Duodenal mucosa (tissue), 2 donors: ENCODE results near the gene ITPR2.

Experiments used
- H3K27ac ChIP-seq: one replicate; pipeline ENCODE4 v1.7.0; 2013; ENCODE audit warnings: low read depth, low read length
- H3K27me3 ChIP-seq, 2 donors: one replicate each; pipeline ENCODE4 v1.7.0; 2013; ENCODE audit warnings: low read length in 2 of 2, control low read depth in 1 of 2; ENCODE audit not compliant: insufficient read depth in 2 of 2, control insufficient read depth in 1 of 2
- H3K36me3 ChIP-seq, 2 donors: one replicate each; pipeline ENCODE4 v1.7.0; 2013; ENCODE audit warnings: low read length in 2 of 2, control low read depth in 1 of 2; ENCODE audit not compliant: insufficient read depth in 2 of 2, control insufficient read depth in 1 of 2
- H3K4me1 ChIP-seq, 2 donors: one replicate each; pipeline ENCODE4 v1.7.0; 2013; ENCODE audit warnings: low read length in 2 of 2, control low read depth in 1 of 2; ENCODE audit not compliant: insufficient read depth in 2 of 2, control insufficient read depth in 1 of 2
- H3K4me3 ChIP-seq, 2 donors: one replicate each; pipeline ENCODE4 v1.7.0; 2013; ENCODE audit warnings: low read length in 2 of 2, low read depth in 1 of 2
- H3K9ac ChIP-seq, 2 donors: one replicate each; pipeline ENCODE4 v1.7.0; 2013; ENCODE audit warnings: low read length in 2 of 2, low read depth in 1 of 2
- H3K9me3 ChIP-seq, 2 donors: one replicate each; pipeline ENCODE4 v1.7.0; 2013; ENCODE audit warnings: low read length in 2 of 2, control low read depth in 1 of 2; ENCODE audit not compliant: control insufficient read depth in 1 of 2

Gene ITPR2

GRCh38 chr12:26467351-26467750 is 365.6 kb downstream of the ITPR2 start:
- peaks cover 0 to 7% of the 10 kb centered on the region in 2 donors for H3K4me1 ChIP-seq
- H3K27ac ChIP-seq, result no peak overlapping the region
- no peaks in the 10 kb centered on the region for H3K9me3 ChIP-seq
- no peak overlapping the region for H3K4me3 ChIP-seq
- H3K27me3 ChIP-seq, result no peaks in the 10 kb centered on the region
- H3K36me3 ChIP-seq, result no peaks in the 10 kb centered on the region
- no peak overlapping the region for H3K9ac ChIP-seq

DNA sequence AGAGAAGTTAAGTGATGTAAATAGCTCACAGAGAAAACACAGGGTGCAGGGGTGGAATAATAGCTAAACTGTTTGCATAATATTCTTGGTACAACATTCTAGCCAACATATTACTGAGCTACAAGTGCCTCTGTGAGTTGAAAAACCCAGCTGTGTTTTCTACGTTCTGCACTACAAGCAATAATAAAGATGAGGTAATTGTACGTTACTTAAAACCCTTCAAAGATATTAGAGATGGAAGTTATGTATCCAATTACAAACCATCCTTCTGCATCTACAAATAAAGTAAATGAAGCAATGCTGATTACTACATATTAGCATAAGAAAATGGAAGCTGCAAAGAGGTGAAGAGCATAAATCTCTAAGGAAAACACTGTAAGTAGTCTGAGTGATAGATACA is 366.3 kb downstream of the ITPR2 start:
- H3K4me3 ChIP-seq, result no peak overlapping the region
- no peaks in the 10 kb centered on the region for H3K27me3 ChIP-seq
- H3K4me1 ChIP-seq, result peaks cover 0 to 7% of the 10 kb centered on the region in 2 donors
- H3K36me3 ChIP-seq, result no peaks in the 10 kb centered on the region
- H3K27ac ChIP-seq, result no peak overlapping the region
- no peak overlapping the region for H3K9ac ChIP-seq
- no peaks in the 10 kb centered on the region for H3K9me3 ChIP-seq

DNA sequence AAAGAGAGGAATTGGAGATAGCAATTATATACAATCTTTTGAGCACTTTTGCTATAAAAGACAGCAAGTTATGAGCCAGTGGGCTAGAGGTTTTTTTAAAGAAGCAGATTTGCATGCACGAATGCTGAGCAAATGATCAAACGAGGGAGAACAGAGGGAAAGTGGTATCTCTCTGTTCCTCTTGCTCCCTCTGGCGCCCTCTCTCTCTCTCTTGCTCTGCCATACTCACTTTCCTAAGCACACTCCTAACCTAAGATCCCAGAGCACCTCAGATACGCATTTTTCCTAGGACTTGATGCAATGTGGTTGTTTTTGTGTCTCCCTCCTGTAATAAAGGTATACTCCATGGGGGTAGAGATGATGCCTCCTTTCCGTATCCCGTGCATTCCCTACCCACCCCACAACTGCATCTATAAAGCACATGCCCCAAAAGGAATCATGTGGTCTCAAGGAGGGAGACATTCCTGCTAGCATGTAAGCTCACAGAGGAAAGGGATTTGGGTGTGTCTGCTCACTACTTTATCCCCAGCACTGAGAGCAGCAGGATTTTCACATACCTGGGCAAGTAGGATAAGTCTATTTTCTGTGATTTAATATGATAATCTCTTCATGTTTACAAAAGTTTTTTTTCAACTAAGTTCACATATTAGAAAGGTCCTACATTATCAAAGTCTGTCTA is 367.4 kb downstream of the ITPR2 start:
- H3K9me3 ChIP-seq, result no peaks in the 10 kb centered on the region
- no peak overlapping the region for H3K27ac ChIP-seq
- H3K4me3 ChIP-seq, result no peak overlapping the region
- no peaks in the 10 kb centered on the region for H3K27me3 ChIP-seq
- H3K4me1 ChIP-seq, result no peaks in the 10 kb centered on the region
- H3K36me3 ChIP-seq, result no peaks in the 10 kb centered on the region
- H3K9ac ChIP-seq, result no peak overlapping the region

DNA sequence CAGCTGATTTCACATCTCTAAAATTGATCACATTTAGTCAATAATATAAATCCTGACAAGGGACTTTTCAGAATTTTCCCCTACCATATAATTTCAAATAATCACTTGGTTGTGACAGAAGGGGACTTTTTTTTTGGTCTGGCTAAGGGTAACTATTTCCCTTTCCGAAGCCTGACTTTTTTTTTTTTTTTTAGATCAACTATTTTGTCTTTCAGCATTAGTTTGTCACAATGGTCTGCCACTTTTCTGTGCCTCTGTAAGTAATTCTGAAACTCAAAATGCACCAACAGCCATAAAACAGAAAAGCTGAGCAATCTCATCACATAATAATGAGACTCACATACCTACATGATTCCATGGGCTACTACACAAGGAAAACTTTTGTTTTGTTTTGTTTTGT is 371.2 kb downstream of the ITPR2 start:
- H3K27ac ChIP-seq, result no peak overlapping the region
- no peaks in the 10 kb centered on the region for H3K27me3 ChIP-seq
- H3K36me3 ChIP-seq, result peaks cover 0 to 10% of the 10 kb centered on the region in 2 donors
- no peak overlapping the region for H3K4me3 ChIP-seq
- no peaks in the 10 kb centered on the region for H3K9me3 ChIP-seq
- no peak overlapping the region for H3K9ac ChIP-seq
- no peaks in the 10 kb centered on the region for H3K4me1 ChIP-seq

GRCh38 chr12:26460361-26460760 is 372.6 kb downstream of the ITPR2 start:
- Histone ChIP-seq H3K27ac (no peak overlapping the region), H3K9me3 (no peaks in the 10 kb centered on the region), H3K36me3 (peaks cover 0 to 10% of the 10 kb centered on the region in 2 donors), H3K4me1 (no peaks in the 10 kb centered on the region), H3K9ac (no peak overlapping the region), H3K4me3 (no peak overlapping the region), H3K27me3 (no peaks in the 10 kb centered on the region)

DNA sequence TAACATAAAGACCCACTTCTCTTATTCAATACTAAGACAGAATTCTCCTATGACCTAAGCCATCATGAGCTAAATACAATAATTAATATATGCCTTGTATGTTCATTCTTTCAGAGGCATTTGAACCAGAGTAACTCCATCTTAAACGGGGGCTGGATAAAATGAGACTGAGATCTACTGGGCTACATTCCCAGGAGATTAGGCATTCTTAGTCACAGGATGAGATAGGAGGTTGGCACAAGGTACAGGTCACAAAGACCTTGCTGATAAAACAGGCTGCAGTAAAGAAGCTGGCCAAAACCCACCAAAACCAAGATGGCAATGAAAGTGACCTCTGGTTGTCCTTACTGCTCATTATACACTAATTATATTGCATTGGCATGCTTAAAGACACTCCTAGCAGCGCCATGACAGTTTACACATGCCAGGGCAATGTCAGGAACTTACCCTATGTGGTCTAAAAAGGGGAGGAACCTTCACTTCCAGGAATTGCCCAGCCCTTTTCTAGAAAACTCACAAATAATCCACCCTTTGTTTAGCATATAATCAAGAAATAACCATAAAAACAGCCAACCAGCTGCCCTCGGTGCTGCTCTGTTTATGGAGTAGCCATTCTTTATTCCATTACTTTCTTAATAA is 376.9 kb downstream of the ITPR2 start:
- H3K4me3 ChIP-seq, result no peak overlapping the region
- no peaks in the 10 kb centered on the region for H3K9me3 ChIP-seq
- peaks cover 0 to 10% of the 10 kb centered on the region in 2 donors for H3K36me3 ChIP-seq
- no peaks in the 10 kb centered on the region for H3K27me3 ChIP-seq
- H3K27ac ChIP-seq, result no peak overlapping the region
- H3K9ac ChIP-seq, result no peak overlapping the region
- no peaks in the 10 kb centered on the region for H3K4me1 ChIP-seq

DNA sequence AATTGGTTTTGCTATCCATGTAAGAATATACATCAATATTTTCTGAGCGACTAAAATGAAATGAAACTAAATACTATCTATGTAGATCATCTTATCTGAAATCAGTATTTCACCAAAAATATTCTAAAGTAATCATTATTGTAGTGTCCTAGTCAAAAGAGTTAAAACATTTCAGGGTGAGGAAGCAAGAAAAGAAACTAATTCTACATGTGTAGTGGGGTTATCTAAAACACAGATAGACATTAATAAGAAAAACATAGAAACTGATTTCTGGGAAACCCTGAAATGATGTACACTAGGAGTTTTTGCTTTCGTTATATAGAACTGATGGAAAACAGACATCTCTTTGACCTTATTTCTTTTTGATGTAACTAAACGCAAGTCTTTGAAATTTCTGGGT is 379.7 kb downstream of the ITPR2 start:
- Histone ChIP-seq H3K4me1 (no peaks in the 10 kb centered on the region), H3K4me3 (no peak overlapping the region), H3K36me3 (peaks cover 0 to 15% of the 10 kb centered on the region in 2 donors), H3K27me3 (no peaks in the 10 kb centered on the region), H3K27ac (no peak overlapping the region), H3K9me3 (no peaks in the 10 kb centered on the region), H3K9ac (no peak overlapping the region)

DNA sequence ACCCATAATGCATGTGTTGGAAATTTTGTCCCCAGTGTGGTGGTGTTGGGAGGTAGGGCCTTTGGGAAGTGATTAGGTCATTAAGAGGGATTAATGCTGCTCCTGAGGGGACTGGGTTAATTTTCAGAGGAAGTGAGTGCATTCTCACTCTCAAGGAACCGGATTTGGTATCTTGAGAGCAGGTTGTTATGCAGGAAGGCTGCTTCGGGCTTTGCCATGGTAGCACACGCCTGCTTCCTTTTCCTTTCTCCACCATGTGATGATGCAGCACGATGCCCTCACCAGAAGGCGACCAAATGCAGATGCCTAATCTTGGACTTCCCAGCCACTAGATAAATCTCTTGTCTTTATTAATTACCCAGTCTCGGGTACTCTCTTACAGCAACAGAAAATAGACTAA is 380.5 kb downstream of the ITPR2 start:
- peaks cover 0 to 8% of the 10 kb centered on the region in 2 donors for H3K36me3 ChIP-seq
- H3K27ac ChIP-seq, result no peak overlapping the region
- no peaks in the 10 kb centered on the region for H3K27me3 ChIP-seq
- H3K4me3 ChIP-seq, result no peak overlapping the region
- no peaks in the 10 kb centered on the region for H3K9me3 ChIP-seq
- no peaks in the 10 kb centered on the region for H3K4me1 ChIP-seq
- H3K9ac ChIP-seq, result no peak overlapping the region

- no peak overlapping the region for H3K27ac ChIP-seq
Measured at GRCh38 chr12:26451763-26452162, 381.2 kb downstream of the ITPR2 start.

DNA sequence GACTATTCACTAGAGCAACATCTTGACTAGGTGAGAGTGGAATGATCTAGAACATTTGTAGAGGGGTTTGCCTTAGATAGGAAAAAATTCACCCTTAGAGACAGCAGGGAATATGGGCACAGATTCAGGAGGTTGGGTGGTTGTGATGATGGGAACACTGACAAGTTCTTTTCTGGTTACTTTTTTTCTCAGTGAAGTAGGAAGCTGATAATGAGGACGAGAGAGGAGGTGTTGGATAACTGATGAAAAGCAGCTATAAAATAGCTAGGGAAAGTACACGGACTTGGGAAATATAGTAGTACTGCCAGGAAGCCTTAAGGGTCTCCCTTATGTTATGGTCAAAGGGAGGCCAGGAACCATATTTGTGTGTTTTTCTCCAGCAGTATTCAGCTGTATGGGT is 387.1 kb downstream of the ITPR2 start:
- Histone ChIP-seq H3K27ac (no peak overlapping the region), H3K4me1 (no peaks in the 10 kb centered on the region), H3K27me3 (no peaks in the 10 kb centered on the region), H3K9ac (no peak overlapping the region), H3K36me3 (peaks cover 0 to 9% of the 10 kb centered on the region in 2 donors), H3K9me3 (no peaks in the 10 kb centered on the region), H3K4me3 (no peak overlapping the region)

More at GRCh38 chr12:26451763-26452162, 381.2 kb downstream of the ITPR2 start:
- no peak overlapping the region for H3K9ac ChIP-seq
- H3K4me1 ChIP-seq, result no peaks in the 10 kb centered on the region
- H3K36me3 ChIP-seq, result peaks cover 0 to 6% of the 10 kb centered on the region in 2 donors
- no peak overlapping the region for H3K4me3 ChIP-seq
- H3K27me3 ChIP-seq, result no peaks in the 10 kb centered on the region
- no peaks in the 10 kb centered on the region for H3K9me3 ChIP-seq
